Thyroid gland (tissue), 4 donors: ENCODE data around the gene RHOBTB1. TPM values are rescaled to one million over a fixed set of nuclear protein-coding genes. Genes with fewer than 3 reads are reported as not detected.

ENCODE experiments used
- DNase-seq, 2 donors: peaks; one replicate each; pipeline ENCODE4 v3.0.0-alpha.2; 2019
- H3K27ac ChIP-seq, 3 donors: fragments of 200-600 bp; sonication (generic); 1 replicate in 2 of 3; 2 replicates in 1 of 3; pipeline ENCODE4 v1.5.1; 2016 to 2019; ENCODE audit warnings: mild to moderate bottlenecking in 1 of 3, moderate library complexity in 1 of 3
- H3K27me3 ChIP-seq: fragments of 200-600 bp; sonication (generic); one replicate; pipeline ENCODE4 v1.5.1; 2019
- H3K36me3 ChIP-seq, 2 donors: fragments of 200-600 bp; sonication (generic); one replicate each; pipeline ENCODE4 v1.5.1; 2016 to 2019
- H3K4me1 ChIP-seq, 2 donors: fragments of 200-600 bp; sonication (generic); one replicate each; pipeline ENCODE4 v1.5.1; 2017 to 2019
- H3K4me3 ChIP-seq, 3 donors: fragments of 200-600 bp; sonication (generic); replicated peaks in 1 of 3; 1 replicate in 2 of 3; 2 replicates in 1 of 3; pipeline ENCODE4 v1.5.1; 2016; ENCODE audit warnings: mild to moderate bottlenecking in 1 of 3
- H3K9me3 ChIP-seq: fragments of 200-600 bp; sonication (generic); one replicate; pipeline ENCODE4 v1.5.1; 2017
- CTCF ChIP-seq, 6 experiments: fragments of 200-600 bp in 3 of 6; fragments of 450-650 bp in 3 of 6; sonication (generic) in 3 of 6; IDR thresholded peaks; one replicate each; pipeline ENCODE4 v1.5.1; 2016 to 2019; ENCODE audit warnings: antibody characterized with exemption in 6 of 6, mild to moderate bottlenecking in 2 of 6, inconsistent platforms in 1 of 6, moderate library complexity in 1 of 6
- POLR2A ChIP-seq, 2 donors: fragments of 450-650 bp; IDR thresholded peaks; one replicate each; pipeline ENCODE4 v1.6.1; 2017; ENCODE audit warnings: antibody characterized with exemption in 2 of 2, mild to moderate bottlenecking in 2 of 2, moderate library complexity in 1 of 2
- WGBS, 2 donors: methylation state at CpG; one replicate each; pipeline ENCODE4 v1.1.5; 2017; 5-methylcytosine and 5-hydroxymethylcytosine counted together
- intact Hi-C: fragments of 100-400 bp; cut with DNase I; formaldehyde crosslinking; loops from one replicate; pipeline ENCODE4 v1.15.1; 2023
- total RNA-seq, 4 donors: library from RNA; depleted of rRNA; stranded (reverse); fragments of >200 nt; gene quantifications; one replicate each; pipeline ENCODE4 v1.2.3, GENCODE V29; 2016

Gene RHOBTB1
- total RNA-seq, 4 donors from 2014 or later, result 6.8 to 10.5 (median 9.1) TPM

- Histone ChIP-seq H3K4me3 (no peak overlapping the region), H3K27me3 (no peaks in the 10 kb centered on the region), H3K27ac (no peak overlapping the region), H3K4me1 (peaks cover 0 to 6% of the 10 kb centered on the region in 2 donors), H3K36me3 (no peaks in the 10 kb centered on the region), H3K9me3 (no peaks in the 10 kb centered on the region)
- TF ChIP-seq CTCF (IDR thresholded peaks at IDR 0.05) (no peak), POLR2A (IDR thresholded peaks at IDR 0.05) (no peak)
- intact Hi-C loops, result no loop called here
- 90 to 96% methylated on average over 3 of the region's 3 CpGs for WGBS, 2 donors
- DNase-seq, result no peak
Observed at GRCh38 chr10:60960031-60960430, 16.0 kb upstream of the RHOBTB1 start.

GRCh38 chr10:60958892-60959601 lies 15.1 kb upstream of the RHOBTB1 start:
- DNase-seq, result no peak
- intact Hi-C loops, result no loop called here
- Histone ChIP-seq H3K4me1 (peaks cover 0 to 4% of the 10 kb centered on the region in 2 donors), H3K27ac (no peak overlapping the region), H3K9me3 (no peaks in the 10 kb centered on the region), H3K4me3 (no peak overlapping the region), H3K27me3 (no peaks in the 10 kb centered on the region), H3K36me3 (no peaks in the 10 kb centered on the region)
- WGBS, 2 donors, result 54 to 61% methylated on average over 3 of the region's 3 CpGs
- no peak for TF ChIP-seq CTCF (IDR thresholded peaks at IDR 0.05)
- no peak for TF ChIP-seq POLR2A (IDR thresholded peaks at IDR 0.05)

GRCh38 chr10:60957667-60958221 lies 13.8 kb upstream of the RHOBTB1 start:
- intact Hi-C loops, result no loop called here
- H3K27ac ChIP-seq, result no peak overlapping the region
- TF ChIP-seq CTCF (IDR thresholded peaks at IDR 0.05) (no peak), POLR2A (IDR thresholded peaks at IDR 0.05) (no peak)
- no peaks in the 10 kb centered on the region for H3K4me1 ChIP-seq
- H3K27me3 ChIP-seq, result no peaks in the 10 kb centered on the region
- H3K9me3 ChIP-seq, result no peaks in the 10 kb centered on the region
- DNase-seq, result no peak
- H3K36me3 ChIP-seq, result no peaks in the 10 kb centered on the region
- 77% methylated on average over 3 of the region's 3 CpGs for WGBS, 2 donors
- H3K4me3 ChIP-seq, result no peak overlapping the region

GRCh38 chr10:60955957-60956425 lies 12.0 kb upstream of the RHOBTB1 start:
- H3K27me3 ChIP-seq, result no peaks in the 10 kb centered on the region
- H3K9me3 ChIP-seq, result no peaks in the 10 kb centered on the region
- DNase-seq, result no peak
- intact Hi-C loops, result no loop called here
- no peak for TF ChIP-seq POLR2A (IDR thresholded peaks at IDR 0.05)
- no peak for TF ChIP-seq CTCF (IDR thresholded peaks at IDR 0.05)
- H3K36me3 ChIP-seq, result no peaks in the 10 kb centered on the region
- 89 to 94% methylated on average over 2 of the region's 2 CpGs for WGBS, 2 donors
- no peak overlapping the region for H3K4me3 ChIP-seq
- H3K4me1 ChIP-seq, result no peaks in the 10 kb centered on the region
- no peak overlapping the region for H3K27ac ChIP-seq

- TF ChIP-seq POLR2A (IDR thresholded peaks at IDR 0.05), result no peak
- TF ChIP-seq CTCF (IDR thresholded peaks at IDR 0.05), result no peak
- no peaks in the 10 kb centered on the region for H3K36me3 ChIP-seq
- intact Hi-C loops, result no loop called here
- no peak overlapping the region for H3K4me3 ChIP-seq
- H3K4me1 ChIP-seq, result no peaks in the 10 kb centered on the region
- H3K9me3 ChIP-seq, result no peaks in the 10 kb centered on the region
- no peak overlapping the region for H3K27ac ChIP-seq
- no peak for DNase-seq
- H3K27me3 ChIP-seq, result no peaks in the 10 kb centered on the region
Observed at GRCh38 chr10:60955316-60955715, 11.3 kb upstream of the RHOBTB1 start.
